Measurements from ENCODE around the gene MEGF11.

MEGF11 gene

GRCh38 chr15:66089049-66089448 lies 164.5 kb downstream of the MEGF11 start:
- Histone ChIP-seq H3K27me3 (ENCODE audit: insufficient read depth, low read length, poor library complexity, severe bottlenecking) (no peaks in the 10 kb centered on the region), H4K20me1 (ENCODE audit: insufficient read depth, low read length, poor library complexity, severe bottlenecking) (no peaks in the 10 kb centered on the region), H2AFZ (ENCODE audit: low read length) (no peak overlapping the region), H3K4me3 (ENCODE audit: low read length, poor library complexity, severe bottlenecking) (no peak overlapping the region), H3K4me1 (ENCODE audit: insufficient read depth, low read length, poor library complexity, severe bottlenecking) (no peaks in the 10 kb centered on the region), H3F3A (ENCODE audit: low read depth) (no peaks in the 10 kb centered on the region), H3K9me3 (ENCODE audit: insufficient read depth, low read depth, low read length) (no peaks in the 10 kb centered on the region), H3K9ac (ENCODE audit: low read depth, low read length, poor library complexity, severe bottlenecking) (no peak overlapping the region), H3K4me2 (ENCODE audit: low read depth, low read length, poor library complexity, severe bottlenecking) (no peak overlapping the region), H3K79me2 (ENCODE audit: insufficient read depth, low read length) (no peaks in the 10 kb centered on the region), H3K9me2 (replicated peaks; ENCODE audit: low read depth, low read length) (no peaks in the 10 kb centered on the region), H3K36me3 (ENCODE audit: insufficient read depth, low read length) (no peaks in the 10 kb centered on the region)
- TF ChIP-seq EZH2phosphoT487 (IDR thresholded peaks at IDR 0.05; ENCODE audit: borderline replicate concordance) (no peak), CTCF (conservative IDR thresholded peaks at IDR 0.05; ENCODE audit: low read length) (no peak)

- H3F3A ChIP-seq (ENCODE audit: low read depth) = no peaks in the 10 kb centered on the region
- H3K9ac ChIP-seq (ENCODE audit: low read depth, low read length, poor library complexity, severe bottlenecking) = no peak overlapping the region
- no peaks in the 10 kb centered on the region for H3K36me3 ChIP-seq (ENCODE audit: insufficient read depth, low read length)
- no peaks in the 10 kb centered on the region for H3K27me3 ChIP-seq (ENCODE audit: insufficient read depth, low read length, poor library complexity, severe bottlenecking)
- H2AFZ ChIP-seq (ENCODE audit: low read length) = no peak overlapping the region; the same call in 1 of the 2 replicates
- no peak overlapping the region for H3K4me3 ChIP-seq (ENCODE audit: low read length, poor library complexity, severe bottlenecking)
- no peaks in the 10 kb centered on the region for H3K4me1 ChIP-seq (ENCODE audit: insufficient read depth, low read length, poor library complexity, severe bottlenecking)
- H3K9me3 ChIP-seq (ENCODE audit: insufficient read depth, low read depth, low read length) = no peaks in the 10 kb centered on the region
- H3K9me2 ChIP-seq (replicated peaks; ENCODE audit: low read depth, low read length) = no peaks in the 10 kb centered on the region
- H4K20me1 ChIP-seq (ENCODE audit: insufficient read depth, low read length, poor library complexity, severe bottlenecking) = no peaks in the 10 kb centered on the region
- no peaks in the 10 kb centered on the region for H3K79me2 ChIP-seq (ENCODE audit: insufficient read depth, low read length)
- TF ChIP-seq EZH2phosphoT487 (IDR thresholded peaks at IDR 0.05; ENCODE audit: borderline replicate concordance) (no peak), CTCF (conservative IDR thresholded peaks at IDR 0.05; ENCODE audit: low read length) (peak; percentile 60)
- no peak overlapping the region for H3K4me2 ChIP-seq (ENCODE audit: low read depth, low read length, poor library complexity, severe bottlenecking)
Observed at GRCh38 chr15:66085128-66085527, 168.4 kb downstream of the MEGF11 start.

- Histone ChIP-seq H4K20me1 (ENCODE audit: insufficient read depth, low read length, poor library complexity, severe bottlenecking) (no peaks in the 10 kb centered on the region), H3K79me2 (ENCODE audit: insufficient read depth, low read length) (no peaks in the 10 kb centered on the region), H2AFZ (ENCODE audit: low read length) (no peak overlapping the region; the same call in 1 of the 2 replicates), H3K4me1 (ENCODE audit: insufficient read depth, low read length, poor library complexity, severe bottlenecking) (no peaks in the 10 kb centered on the region), H3K27me3 (ENCODE audit: insufficient read depth, low read length, poor library complexity, severe bottlenecking) (no peaks in the 10 kb centered on the region), H3K4me3 (ENCODE audit: low read length, poor library complexity, severe bottlenecking) (no peak overlapping the region), H3F3A (ENCODE audit: low read depth) (no peaks in the 10 kb centered on the region), H3K9me2 (replicated peaks; ENCODE audit: low read depth, low read length) (no peaks in the 10 kb centered on the region), H3K4me2 (ENCODE audit: low read depth, low read length, poor library complexity, severe bottlenecking) (no peak overlapping the region), H3K9ac (ENCODE audit: low read depth, low read length, poor library complexity, severe bottlenecking) (no peak overlapping the region), H3K36me3 (ENCODE audit: insufficient read depth, low read length) (no peaks in the 10 kb centered on the region), H3K9me3 (ENCODE audit: insufficient read depth, low read depth, low read length) (no peaks in the 10 kb centered on the region)
- TF ChIP-seq CTCF (conservative IDR thresholded peaks at IDR 0.05; ENCODE audit: low read length) (no peak), EZH2phosphoT487 (IDR thresholded peaks at IDR 0.05; ENCODE audit: borderline replicate concordance) (no peak)
Observed at GRCh38 chr15:66084704-66085103, 168.8 kb downstream of the MEGF11 start.
